ENCODE measurements around the gene CLEC20A. TPM values are rescaled to one million over a fixed set of nuclear protein-coding genes. Genes with fewer than 3 reads are reported as not detected.

The CLEC20A gene
- total RNA-seq, 1 donor from 2014 or later, result not detected

- H3K4me1 Mint-ChIP-seq (ENCODE audit: low read depth), result peaks cover 13% of the 10 kb centered on the region
- H3K27ac Mint-ChIP-seq (ENCODE audit: unreplicated experiment), result no peak overlapping the region
- no peak for DNase-seq (ENCODE audit: low spot score)
- no peak overlapping the region for H3K4me3 Mint-ChIP-seq (ENCODE audit: unreplicated experiment)
- no peak for TF ChIP-seq CTCF (IDR thresholded peaks at IDR 0.05)
- peaks cover 21% of the 10 kb centered on the region for H3K36me3 Mint-ChIP-seq (ENCODE audit: low read depth)
- H3K9me3 Mint-ChIP-seq (ENCODE audit: low read depth), result no peaks in the 10 kb centered on the region
- H3K27me3 Mint-ChIP-seq (ENCODE audit: low read depth), result no peaks in the 10 kb centered on the region
These were observed 58.3 kb downstream of the CLEC20A start for GRCh38 chr1:178438432-178438831.

DNA sequence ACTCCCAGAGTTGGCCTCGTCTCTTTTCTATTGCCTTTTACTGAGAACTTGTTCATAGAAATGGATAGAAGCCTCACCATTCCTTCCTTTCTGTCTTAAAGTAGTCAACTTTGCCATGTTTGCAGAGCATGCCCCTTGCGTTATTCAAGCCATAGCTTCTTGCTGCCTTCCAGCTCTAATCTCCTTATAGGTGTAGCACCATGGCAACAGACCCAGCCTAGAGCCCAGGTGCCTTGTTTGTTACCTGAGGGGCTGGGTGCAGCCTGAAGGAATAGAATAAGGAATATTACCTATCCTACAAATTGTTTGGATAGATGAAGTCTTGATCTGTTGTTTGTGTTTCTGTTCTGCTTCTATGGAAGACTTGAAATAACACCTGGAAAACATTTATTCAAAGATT is 59.9 kb downstream of the CLEC20A start:
- Mint-ChIP-seq H3K36me3 (ENCODE audit: low read depth) (peaks cover 11% of the 10 kb centered on the region), H3K4me1 (ENCODE audit: low read depth) (peaks cover 13% of the 10 kb centered on the region), H3K27me3 (ENCODE audit: low read depth) (no peaks in the 10 kb centered on the region), H3K4me3 (ENCODE audit: unreplicated experiment) (no peak overlapping the region), H3K27ac (ENCODE audit: unreplicated experiment) (no peak overlapping the region), H3K9me3 (ENCODE audit: low read depth) (no peaks in the 10 kb centered on the region)
- no peak for TF ChIP-seq CTCF (IDR thresholded peaks at IDR 0.05)
- no peak for DNase-seq (ENCODE audit: low spot score)

- Mint-ChIP-seq H3K36me3 (ENCODE audit: low read depth) (peaks cover 2% of the 10 kb centered on the region), H3K27ac (ENCODE audit: unreplicated experiment) (no peak overlapping the region), H3K9me3 (ENCODE audit: low read depth) (no peaks in the 10 kb centered on the region), H3K4me1 (ENCODE audit: low read depth) (peaks cover 13% of the 10 kb centered on the region), H3K27me3 (ENCODE audit: low read depth) (no peaks in the 10 kb centered on the region), H3K4me3 (ENCODE audit: unreplicated experiment) (no peak overlapping the region)
- no peak for DNase-seq (ENCODE audit: low spot score)
- no peak for TF ChIP-seq CTCF (IDR thresholded peaks at IDR 0.05)
These were observed 61.8 kb downstream of the CLEC20A start for GRCh38 chr1:178434899-178435435.

DNA sequence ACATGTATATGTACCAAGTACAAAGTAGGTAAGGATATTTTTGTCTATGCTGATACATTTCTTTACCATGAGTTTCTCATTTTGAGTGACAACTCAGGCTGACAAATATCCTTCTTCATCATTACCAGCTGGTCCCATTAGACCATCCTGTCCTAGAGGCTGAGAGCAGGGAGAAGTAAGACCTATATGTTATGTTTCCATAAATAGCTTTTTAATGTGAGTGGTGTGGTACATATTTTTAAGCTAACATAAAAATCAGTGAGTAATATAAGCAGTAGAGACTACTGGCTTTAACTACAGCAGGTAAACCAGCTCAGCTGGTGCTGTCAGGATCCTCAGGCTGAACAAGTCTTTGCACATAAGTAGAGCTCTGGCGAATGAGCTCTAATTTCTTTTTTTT is 62.4 kb downstream of the CLEC20A start:
- no peak overlapping the region for H3K4me3 Mint-ChIP-seq (ENCODE audit: unreplicated experiment)
- H3K4me1 Mint-ChIP-seq (ENCODE audit: low read depth), result peaks cover 13% of the 10 kb centered on the region
- H3K27me3 Mint-ChIP-seq (ENCODE audit: low read depth), result no peaks in the 10 kb centered on the region
- no peak for TF ChIP-seq CTCF (IDR thresholded peaks at IDR 0.05)
- no peak overlapping the region for H3K27ac Mint-ChIP-seq (ENCODE audit: unreplicated experiment)
- H3K36me3 Mint-ChIP-seq (ENCODE audit: low read depth), result peaks cover 2% of the 10 kb centered on the region
- no peak for DNase-seq (ENCODE audit: low spot score)
- H3K9me3 Mint-ChIP-seq (ENCODE audit: low read depth), result no peaks in the 10 kb centered on the region

Other genes starting within 250 kb of the CLEC20A start
- not detected in 3 replicates for gene TEX35, start 16.1 kb upstream of the CLEC20A start, total RNA-seq
- 7.2 to 11.5 TPM (median 10.0 TPM) in 3 replicates for gene RALGPS2, start 228.3 kb upstream of the CLEC20A start, total RNA-seq